HG03521 (cell line): ENCODE results near the gene RNF207.

Source experiments
- ATAC-seq: cut with Tn5 transposase; IDR thresholded peaks from one replicate; pipeline ENCODE4 v1.9.1; 2021; ENCODE audit warnings: mild to moderate bottlenecking, moderate library complexity; ENCODE audit not compliant: unreplicated experiment

RNF207 gene

DNA sequence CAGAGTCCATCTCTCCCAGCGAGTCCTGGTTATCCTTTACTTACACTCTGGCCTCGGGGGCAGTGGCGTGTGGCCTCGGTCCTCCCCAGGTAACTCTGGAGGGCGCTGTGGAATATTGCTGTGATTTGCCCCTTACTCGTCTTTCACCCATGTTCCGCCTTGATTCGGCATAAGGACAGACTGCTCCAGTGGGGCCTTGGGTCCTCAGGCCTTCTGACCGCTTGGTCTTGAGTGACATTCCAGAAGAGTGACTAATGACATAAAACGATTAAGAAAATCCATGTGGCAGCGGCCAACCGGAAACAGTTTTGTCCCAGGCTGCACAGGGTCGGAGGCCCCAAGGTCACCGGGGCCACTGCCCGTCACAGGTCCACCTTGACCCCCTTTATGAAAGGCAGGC is 18.8 kb downstream of the RNF207 start:
- no peak for ATAC-seq

DNA sequence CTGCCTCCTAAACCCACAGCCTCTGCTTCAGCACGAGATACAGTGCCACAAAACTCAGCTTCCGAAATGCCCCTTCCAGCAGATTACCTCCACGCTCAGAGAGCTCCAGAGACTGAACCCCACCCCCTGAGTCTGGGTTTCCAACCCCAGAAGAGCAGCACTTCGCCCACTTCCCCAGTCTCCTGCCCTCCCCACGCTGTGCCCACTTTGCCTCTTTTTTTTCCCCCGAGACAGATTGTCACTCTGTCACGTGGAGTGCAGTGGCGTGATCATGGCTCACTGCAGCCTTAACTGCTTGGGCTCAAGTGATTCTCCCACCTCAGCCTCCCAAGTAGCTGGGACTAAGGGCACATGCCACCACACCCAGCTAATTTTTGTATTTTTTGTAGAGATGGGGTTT is 19.7 kb downstream of the RNF207 start:
- ATAC-seq = no peak

DNA sequence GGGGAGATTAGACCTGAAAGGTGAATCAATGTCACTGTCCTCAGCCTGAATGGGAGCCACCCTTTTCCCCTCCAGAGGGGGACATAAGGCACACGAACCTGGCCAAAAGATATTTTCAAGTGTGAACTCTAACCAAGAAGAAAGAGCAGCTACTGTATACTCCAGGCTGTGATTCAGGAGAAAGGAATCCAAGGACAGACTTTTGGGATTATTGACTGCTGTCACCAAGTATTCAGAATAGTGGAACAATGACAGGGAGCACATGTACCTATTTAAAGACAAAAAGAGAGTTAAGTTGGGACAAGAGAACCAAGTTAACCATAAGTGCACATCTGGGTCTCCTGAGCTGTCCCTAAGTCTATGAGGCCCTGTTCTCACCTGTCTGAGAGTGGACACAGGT is 27.5 kb downstream of the RNF207 start:
- ATAC-seq = no peak

DNA sequence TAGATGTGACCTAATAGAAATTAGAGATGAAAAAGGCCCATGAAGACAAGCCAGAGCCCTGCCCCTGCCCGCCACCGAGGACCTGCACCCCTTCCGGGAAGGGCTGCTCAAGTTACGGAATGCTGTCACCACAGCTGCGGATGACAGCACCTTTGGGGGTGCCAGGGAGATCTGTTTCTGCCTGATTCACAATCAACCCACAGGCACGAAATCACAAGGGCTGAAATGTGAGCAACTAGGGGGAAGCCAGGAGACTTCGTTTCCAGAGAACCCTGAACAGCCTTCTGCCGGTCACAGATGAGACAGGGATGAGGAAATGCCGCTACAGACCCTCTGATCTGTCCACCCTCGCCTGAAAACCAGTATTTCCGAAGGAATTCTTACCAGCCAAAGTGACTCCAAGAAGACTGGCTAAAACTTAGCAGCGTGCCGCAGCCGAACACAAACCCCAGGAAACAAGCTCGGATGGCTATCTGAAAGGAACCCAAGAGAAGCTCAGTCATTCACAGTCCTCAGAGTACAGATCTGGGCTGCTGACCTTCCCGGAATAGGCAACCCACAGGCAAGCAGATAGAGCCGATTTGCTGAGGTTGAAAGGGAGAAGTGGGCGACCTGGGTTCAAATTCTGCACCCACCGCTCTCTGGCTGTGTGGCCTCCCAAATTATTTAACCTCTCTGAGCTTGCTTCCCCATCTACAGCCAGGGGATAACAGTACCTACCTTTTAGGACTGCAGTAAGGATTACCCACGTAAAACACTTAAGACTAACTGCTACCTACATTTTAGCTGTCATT is 28.8 kb downstream of the RNF207 start:
- ATAC-seq = no peak

DNA sequence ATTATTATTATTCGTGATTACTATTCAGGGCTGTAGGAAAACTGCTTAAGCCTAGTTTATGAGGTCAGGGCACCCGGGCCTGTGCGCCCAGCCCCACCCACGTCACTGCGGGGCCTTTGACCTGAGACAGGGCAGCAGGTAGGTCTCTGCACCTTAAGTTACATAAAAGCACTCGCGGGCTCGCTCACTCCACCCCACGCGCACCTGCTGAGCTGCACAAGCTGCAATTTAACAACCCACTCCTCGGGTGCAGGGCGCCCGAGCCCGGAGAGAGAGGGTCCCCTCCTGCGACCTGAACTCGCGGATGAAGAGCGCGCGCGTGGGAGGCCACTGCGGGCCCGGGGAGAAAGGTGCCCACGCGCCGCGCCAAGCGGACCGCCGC is 29.4 kb downstream of the RNF207 start:
- no peak for ATAC-seq

DNA sequence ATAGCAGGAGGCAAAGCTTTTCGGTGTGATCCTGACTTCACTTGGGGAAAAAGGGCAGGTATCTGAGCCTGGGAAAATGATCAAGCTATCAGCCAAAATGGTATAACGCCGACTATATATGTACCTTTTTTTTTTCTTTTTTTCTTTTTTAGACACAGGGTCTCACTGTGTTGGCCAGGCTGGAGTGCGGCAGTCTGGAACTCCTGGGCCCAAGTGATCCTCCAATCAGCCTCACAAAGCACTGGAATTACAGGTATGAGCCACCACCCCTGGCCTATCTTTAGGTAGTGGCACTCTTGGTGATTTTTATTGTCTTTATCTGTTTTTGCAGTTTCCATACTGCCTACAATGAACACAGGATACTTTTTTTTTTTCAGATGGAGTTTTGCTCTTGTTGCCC is 31.2 kb downstream of the RNF207 start:
- no peak for ATAC-seq

DNA sequence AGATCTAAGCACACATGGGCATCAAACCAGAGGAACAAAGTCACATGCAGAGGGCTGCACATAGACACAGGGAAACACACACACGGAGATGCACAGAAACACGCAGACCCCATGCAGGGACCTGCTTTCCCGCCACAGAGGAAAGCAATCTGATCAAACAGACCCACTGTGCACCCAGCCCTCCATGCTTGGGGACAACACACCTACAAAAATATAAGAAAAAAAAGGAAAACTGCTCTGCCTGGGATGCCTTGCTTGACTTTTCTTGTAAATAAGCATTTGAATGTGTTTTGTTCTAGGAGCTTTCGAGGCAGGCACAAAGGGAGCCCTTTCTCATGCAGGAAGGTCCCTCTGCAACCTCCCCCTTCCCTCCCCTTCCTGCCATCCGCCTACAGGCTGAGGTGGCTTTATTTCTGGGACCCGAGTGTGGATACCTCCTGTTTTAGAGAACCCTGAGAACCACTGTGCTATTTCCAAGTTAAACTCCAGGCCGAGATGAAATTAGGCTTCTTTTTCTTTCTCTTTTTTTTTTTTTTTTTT is 33.4 kb downstream of the RNF207 start:
- ATAC-seq = no peak

DNA sequence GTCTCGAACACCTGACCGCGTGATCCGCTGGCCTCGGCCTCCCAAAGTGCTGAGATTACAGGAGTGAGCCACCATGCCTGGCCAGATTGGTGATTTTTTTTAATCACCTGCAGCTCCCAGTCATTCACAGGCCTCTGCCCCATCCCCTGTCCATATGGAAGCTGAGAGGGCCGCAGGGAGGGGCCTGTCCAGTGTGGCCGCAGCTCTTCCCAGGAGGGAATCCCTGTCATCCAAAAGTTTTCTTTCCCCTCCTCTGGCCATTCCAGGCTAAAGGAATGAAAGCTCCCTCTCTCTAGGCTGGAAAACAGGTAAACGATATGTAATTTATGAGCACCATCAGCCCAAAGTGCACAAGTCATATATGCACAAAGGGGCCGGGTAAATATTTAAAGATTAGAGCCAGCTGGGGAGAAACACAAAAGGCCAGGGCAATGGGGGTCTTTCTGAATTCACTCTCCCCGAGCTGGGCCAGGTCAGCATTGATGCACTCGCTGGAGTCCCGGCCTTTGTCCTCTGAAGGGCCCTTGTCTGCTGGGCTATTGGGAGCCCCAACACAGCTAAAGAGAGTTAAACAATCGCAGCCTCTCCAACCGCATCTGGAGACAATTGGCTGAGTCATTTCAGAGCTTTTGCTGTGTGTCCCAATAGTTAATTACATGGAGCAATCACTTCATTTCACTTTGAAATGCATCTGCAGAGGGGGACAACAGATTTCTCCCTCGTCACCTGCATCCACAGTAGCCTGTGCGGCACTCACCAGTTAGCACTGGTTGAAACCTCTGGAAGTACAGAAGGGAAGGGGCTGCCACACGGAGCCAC is 34.2 kb downstream of the RNF207 start:
- no peak for ATAC-seq

DNA sequence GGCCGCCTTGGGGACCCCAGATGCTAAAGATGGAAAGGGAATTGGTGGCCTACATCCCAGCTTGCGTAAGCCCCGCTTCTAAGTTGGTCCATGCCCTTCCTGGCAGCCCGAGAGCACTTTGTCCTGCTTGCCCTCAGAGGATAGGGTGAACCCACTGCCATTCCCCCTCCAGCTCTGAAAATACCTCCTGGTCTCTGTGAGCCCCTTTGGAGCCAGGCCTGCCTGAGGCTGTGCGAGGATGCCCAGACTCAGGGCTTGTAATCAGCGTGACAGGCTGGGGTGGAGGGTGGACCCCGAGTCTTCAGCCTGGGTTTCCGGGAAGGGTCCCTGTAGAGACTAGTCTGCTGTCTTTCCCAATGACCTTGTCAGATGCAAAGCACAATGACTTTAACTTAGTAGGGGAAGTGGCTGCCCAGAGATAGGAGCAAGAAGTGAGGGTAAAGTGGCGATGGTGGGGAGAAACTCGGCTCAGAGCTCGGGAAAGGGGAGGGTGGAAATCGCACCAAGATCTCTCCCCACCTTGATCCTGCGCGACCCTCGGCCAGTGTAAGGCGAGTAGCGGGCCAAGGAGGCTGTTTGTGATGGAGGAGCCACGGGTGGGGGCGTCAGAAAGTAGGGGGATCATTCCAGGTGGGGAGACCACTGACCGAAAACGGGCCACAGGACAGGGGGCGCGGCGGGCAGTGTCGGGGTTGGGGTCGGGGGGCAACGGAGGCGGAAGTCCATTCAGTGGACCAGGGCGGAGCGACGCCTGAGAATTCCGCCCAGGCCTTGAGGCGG is 35.4 kb downstream of the RNF207 start:
- ATAC-seq = no peak

DNA sequence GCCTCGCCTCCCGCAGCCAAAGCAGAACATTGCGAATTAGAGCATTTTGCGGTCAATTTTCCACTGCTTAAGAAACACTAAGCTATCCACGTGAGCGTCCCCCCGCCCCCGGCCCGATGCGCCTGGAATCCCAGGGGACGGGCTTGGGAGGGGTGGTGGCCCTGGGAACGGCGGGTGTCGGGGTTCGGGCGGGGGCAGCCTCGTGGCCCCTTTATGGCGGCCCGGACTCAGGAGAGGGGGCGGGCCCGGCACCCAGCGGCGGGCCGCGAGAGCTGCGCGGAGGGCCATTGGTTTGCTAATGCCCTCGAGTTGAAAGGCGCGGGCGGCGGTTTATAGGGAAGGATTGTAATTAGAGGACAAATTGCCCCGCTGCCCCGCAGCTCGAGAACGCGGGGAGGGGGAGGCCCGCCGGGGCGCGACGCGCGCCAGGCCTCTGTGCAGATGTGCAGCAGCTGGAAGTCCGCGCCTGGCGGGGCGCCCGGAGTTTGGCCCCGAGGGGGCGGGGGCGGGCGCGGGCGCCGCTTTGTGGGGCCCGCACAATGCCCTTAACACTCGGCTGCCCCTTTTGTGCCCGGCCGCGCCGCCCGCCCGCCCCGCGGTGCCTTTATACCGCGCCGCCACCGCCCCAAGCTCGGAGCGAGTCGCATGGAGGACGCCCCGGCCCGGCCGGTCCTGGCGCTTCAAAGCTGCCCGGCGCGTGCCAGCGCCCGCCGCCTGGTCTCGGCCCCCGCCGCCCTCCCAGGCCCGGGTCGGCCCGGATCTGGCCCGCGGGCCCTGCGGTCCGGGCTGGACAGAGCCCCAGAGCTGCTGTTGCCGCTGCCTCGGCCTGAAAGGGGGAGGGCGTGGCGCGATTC is 36.2 kb downstream of the RNF207 start:
- no peak for ATAC-seq

DNA sequence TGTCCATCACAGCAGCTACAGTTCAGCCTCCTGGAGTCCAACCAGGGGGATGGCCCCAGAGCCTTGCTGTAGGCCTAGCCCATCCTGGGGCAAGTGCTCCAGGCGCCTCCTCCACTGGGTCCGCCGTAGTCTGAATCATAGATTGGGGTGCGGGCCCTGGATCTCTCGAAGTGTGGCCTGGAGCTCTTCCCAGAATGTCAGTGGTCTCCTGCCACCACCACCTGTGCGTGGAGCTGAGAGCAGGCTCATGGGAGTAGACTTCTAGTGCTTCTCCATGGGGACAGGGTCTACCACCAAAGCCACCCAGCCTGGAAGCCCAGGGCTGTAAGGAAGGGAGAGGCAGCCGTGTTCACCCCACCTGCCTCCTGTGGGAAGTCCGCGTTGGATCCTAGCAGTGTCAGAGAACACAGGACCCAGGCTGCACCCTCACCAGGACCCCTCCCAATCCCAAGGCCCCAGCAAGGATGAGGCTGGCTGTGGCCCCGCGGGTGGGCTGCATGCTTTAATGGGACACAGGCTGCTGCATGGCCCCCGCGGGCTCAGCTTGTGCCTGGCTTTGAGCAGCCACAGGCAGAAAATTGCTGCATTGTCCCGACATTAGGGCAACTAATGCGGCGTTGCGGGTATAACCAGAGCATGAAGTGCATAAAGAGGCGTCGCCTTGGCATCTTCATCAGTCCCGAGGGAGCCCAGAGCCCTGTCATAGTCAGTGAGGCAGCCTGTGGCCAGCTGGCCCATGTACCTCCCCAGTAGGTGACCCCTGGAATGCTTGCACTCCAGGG is 37.3 kb downstream of the RNF207 start:
- no peak for ATAC-seq

DNA sequence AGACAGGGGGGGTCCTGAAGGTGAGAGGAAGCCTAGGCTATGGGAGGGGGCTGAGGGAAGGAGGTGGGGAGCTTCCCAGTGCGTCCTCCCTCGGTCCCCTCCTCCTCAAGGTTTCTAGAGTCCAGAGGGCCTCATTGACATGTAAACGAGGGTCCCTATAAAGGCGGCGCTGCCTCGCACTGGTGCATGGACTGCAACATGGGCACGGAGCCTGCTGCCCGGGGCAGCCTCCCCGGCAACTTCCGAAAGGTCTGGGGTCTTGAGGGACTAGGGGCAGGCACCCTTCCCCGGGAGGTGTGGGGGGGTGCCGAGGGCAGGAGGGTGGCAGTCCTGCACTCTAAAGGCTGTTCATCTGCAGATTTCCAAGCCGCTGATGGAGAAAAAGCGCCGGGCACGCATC is 38.1 kb downstream of the RNF207 start, which contains the start of gene HES3:
Gene HES3 (plus strand): TSS at position 187 of the 400 bp plus-strand sequence. CDS start 187 bp downstream, at position 374.
- no peak for ATAC-seq

DNA sequence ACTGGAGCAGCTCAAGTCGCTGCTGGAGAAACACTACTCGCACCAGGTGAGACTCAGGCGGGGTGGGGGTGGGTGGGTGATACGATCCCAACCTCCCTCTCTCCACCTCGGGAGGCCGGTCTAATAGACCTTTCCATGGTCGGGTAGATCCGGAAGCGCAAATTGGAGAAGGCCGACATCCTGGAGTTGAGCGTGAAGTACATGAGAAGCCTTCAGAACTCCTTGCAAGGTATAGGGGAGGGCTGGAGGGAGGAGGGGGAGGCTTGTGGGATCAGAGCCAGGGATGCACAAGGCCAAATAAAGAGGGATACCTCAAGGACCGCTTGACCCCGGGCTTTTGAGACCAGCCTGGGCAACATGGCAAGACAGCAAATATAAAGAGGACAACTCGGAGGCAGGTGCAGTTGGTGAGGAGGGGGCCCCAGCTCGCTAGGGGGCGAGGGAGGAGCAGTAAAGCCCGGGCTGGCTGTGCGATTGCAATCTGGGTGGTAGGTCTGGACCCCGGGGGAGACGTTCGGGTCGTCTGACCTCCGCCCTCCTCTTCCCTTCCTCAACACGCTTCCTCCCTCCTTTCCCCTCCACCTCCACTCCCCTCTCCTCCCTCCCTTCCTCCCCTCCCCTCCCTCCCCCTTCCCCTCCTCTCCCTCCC is 38.6 kb downstream of the RNF207 start:
- no peak for ATAC-seq

DNA sequence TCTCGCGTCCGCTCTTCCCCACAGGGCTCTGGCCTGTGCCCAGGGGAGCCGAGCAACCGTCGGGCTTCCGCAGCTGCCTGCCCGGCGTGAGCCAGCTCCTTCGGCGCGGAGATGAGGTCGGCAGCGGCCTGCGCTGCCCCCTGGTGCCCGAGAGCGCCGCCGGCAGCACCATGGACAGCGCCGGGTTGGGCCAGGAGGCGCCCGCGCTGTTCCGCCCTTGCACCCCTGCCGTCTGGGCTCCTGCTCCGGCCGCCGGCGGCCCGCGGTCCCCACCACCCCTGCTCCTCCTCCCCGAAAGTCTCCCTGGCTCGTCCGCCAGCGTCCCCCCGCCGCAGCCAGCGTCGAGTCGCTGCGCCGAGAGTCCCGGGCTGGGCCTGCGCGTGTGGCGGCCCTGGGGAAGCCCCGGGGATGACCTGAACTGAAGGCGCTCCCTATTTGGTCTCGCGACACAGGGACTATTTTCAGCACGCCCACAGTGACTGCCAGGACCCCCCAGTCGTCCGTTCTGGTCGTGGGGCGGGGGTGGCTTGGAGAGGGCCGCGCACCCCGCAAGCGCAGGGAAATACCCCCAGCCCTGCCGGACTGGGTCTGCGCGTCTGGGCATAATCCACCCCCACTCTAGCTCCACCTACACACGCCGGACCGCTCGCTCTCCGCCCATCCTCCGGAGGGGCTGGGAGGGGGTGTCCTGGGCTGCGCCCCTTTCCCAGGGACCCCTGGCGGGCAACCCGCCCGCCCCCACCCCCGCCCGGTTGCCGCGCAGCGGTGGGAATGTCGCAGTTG is 39.4 kb downstream of the RNF207 start:
- peak; percentile 74 for ATAC-seq

DNA sequence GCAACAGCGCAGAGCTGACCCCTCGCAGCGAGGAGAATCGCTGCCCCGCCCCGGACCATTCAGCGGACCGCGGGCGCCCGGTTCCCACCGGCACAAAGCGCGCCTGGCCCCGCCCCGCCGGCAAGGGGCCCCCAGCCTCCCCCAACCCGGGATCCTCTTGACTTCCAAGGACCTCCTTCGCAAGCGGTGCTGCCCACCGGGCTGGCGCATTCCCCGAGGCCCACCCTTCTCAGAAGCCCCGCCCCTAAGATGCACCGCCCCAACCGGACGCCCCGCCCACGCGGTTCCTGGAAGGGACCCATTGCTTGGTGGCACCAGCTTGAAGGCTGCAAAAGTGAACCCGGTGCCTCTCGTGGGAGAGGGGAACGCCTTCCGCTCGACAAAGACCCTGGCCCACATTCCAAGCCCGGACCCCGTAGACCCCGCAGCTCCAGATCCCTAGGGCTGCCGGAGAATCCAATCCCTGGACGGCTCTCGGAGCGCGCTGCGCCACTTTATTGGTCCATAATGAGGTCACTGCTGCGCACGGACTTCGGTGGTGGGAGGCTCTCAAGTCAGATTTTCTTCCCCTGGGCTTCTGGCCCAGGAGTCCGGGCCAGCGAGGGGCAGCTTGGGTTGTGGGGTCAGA is 40.1 kb downstream of the RNF207 start:
- no peak for ATAC-seq

DNA sequence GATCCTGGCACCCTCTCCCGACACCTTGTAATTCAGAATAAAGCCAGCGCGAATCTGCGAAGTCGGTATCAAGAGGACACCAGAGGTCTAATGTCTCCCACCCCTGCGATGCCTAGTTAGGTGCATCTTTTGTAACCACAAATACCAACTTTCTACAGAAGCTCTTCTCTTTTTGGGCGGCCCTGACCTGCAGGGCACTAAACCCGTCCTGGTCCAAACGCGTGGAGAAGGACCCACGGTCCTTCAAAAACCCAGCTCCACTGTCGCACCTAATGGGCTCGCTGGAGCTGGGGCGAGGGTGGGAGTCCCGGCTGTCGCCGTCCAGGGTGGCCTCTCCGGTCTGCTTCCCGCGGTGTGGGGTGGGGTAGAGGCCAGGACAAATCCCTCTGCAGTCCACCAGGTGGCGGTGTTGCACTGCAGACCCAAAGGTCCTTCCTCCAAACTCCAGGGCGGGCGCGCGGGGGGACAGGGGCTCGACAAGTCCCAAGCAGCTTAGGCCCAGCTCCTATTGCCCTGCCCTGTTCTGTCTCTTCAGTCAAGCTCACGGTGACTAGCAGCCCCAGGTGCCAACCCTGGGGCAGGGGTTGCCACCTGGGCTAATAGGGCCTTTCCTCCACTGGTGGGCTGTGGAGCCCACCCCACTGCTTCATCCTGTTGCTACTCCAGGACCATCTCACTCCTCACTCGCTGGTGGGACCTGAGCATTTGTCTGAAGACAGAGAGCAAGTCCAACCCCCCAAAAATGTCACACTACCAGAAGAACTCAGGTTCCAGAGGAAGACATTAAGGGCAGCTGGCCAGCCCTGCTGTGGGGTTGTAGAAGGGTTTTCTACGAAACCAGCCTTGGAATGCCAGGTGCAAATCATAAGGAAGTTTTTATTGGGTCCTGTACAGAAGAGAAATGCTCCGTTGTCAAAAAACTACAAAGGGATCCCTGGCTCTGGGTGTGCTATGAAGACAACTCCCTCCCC is 40.9 kb downstream of the RNF207 start:
- no peak for ATAC-seq

DNA sequence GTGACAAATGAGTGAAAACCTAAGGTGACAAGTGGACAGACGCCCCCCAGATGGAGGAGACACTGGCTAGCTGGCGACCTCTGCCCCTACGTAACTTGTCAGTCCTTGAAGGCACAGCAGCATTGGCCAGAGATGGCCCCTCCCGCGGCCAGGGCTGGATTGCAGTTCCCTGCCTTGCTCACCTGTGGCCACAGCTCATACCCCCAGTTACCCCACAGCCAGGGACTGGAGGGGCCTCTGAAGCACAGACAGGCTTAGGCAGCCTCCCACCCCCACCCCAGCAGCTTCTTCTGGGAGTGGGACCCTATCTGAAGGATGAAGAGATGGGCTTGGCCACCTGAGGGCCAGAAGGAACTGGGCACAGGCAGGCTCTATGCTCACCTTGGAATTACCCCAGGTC is 41.7 kb downstream of the RNF207 start:
- ATAC-seq = no peak
